Sciatic nerve (tissue), 2 donors: ENCODE measurements around the gene DHRS12. TPM values are rescaled to one million over a fixed set of nuclear protein-coding genes. Genes with fewer than 3 reads are reported as not detected.

ENCODE experiments used
- ATAC-seq: fragments of 200-7000 bp; cut with Tn5 transposase; one replicate; pipeline ENCODE4 v1.9.1; 2020; ENCODE audit warnings: mild to moderate bottlenecking, moderate library complexity
- DNase-seq: peaks from one replicate; pipeline ENCODE4 v3.0.0-alpha.2; 2020; ENCODE audit warnings: low spot score
- intact Hi-C: fragments of 100-400 bp; cut with DNase I; formaldehyde crosslinking; loops from one replicate; pipeline ENCODE4 v1.14.2; 2022
- total RNA-seq: library from RNA; stranded (reverse); fragmentation: NEBNext Ultra II Directional; extraction: Animal tissue kit (Norgen Biotek cat#: 25700); gene quantifications from one replicate; pipeline ENCODE4 v1.2.1, GENCODE V29; 2021
- donor health status: DM: no; HTN: no; CAD: no.
- donor health status: DM: no; HTN: no; CAD: no.

DHRS12 gene
- total RNA-seq, 1 donor from 2014 or later = 18.8 TPM

GRCh38 chr13:51814825-51815650 lies 11.1 kb upstream of the DHRS12 start:
- intact Hi-C loops = no loop called here
- DNase-seq (peak; percentile 74), ATAC-seq (peak; percentile 73)

- intact Hi-C loops = no loop called here
- no peak for DNase-seq
- no peak for ATAC-seq
Measured at GRCh38 chr13:51814071-51814470, 10.1 kb upstream of the DHRS12 start.

- DNase-seq = no peak
- peak; percentile 39 for ATAC-seq
- intact Hi-C loops = no loop called here
Measured at GRCh38 chr13:51811920-51812451, 8.0 kb upstream of the DHRS12 start.

- DNase-seq (no peak), ATAC-seq (no peak)
- intact Hi-C loops = no loop called here
Measured at GRCh38 chr13:51811046-51811445, 7.1 kb upstream of the DHRS12 start.

- DNase-seq (no peak), ATAC-seq (no peak)
- intact Hi-C loops = no loop called here
Measured at GRCh38 chr13:51808811-51809210, 4.8 kb upstream of the DHRS12 start.

- no peak for DNase-seq
- ATAC-seq = no peak
- intact Hi-C loops = no loop called here
Measured at GRCh38 chr13:51807041-51807440, 3.1 kb upstream of the DHRS12 start.

- no peak for DNase-seq
- no peak for ATAC-seq
- intact Hi-C loops = no loop called here
Measured at GRCh38 chr13:51806566-51806965, 2.6 kb upstream of the DHRS12 start.

- no peak for ATAC-seq
- intact Hi-C loops = no loop called here
- no peak for DNase-seq
Measured at GRCh38 chr13:51805925-51806324, 2.0 kb upstream of the DHRS12 start.

GRCh38 chr13:51805313-51805712 lies 1.4 kb upstream of the DHRS12 start:
- intact Hi-C loops = no loop called here
- DNase-seq = no peak
- no peak for ATAC-seq

GRCh38 chr13:51804295-51805172 lies 571 bp upstream of the DHRS12 start:
- ATAC-seq (peak; percentile 12), DNase-seq (peak; percentile 75)
- intact Hi-C loops = no loop called here

GRCh38 chr13:51802631-51803418 lies 1.1 kb downstream of the DHRS12 start:
- no peak for DNase-seq
- intact Hi-C loops = no loop called here
- peak; percentile 3 for ATAC-seq

GRCh38 chr13:51801631-51802099 lies 2.3 kb downstream of the DHRS12 start:
- ATAC-seq = peak; percentile 5
- intact Hi-C loops = no loop called here
- DNase-seq = peak; percentile 82

- ATAC-seq = no peak
- no peak for DNase-seq
- intact Hi-C loops = no loop called here
Measured at GRCh38 chr13:51800486-51800885, 3.5 kb downstream of the DHRS12 start.

- DNase-seq (no peak), ATAC-seq (no peak)
- intact Hi-C loops = no loop called here
Measured at GRCh38 chr13:51799261-51799660, 4.7 kb downstream of the DHRS12 start.

GRCh38 chr13:51797664-51798488 lies 6.1 kb downstream of the DHRS12 start:
- intact Hi-C loops = no loop called here
- no peak for DNase-seq
- peak; percentile 41 for ATAC-seq

GRCh38 chr13:51796546-51796945 lies 7.4 kb downstream of the DHRS12 start:
- no peak for ATAC-seq
- intact Hi-C loops = no loop called here
- DNase-seq = no peak

GRCh38 chr13:51795419-51795818 lies 8.5 kb downstream of the DHRS12 start:
- intact Hi-C loops = no loop called here
- ATAC-seq (no peak), DNase-seq (no peak)

GRCh38 chr13:51794964-51795363 lies 9.0 kb downstream of the DHRS12 start:
- DNase-seq (no peak), ATAC-seq (no peak)
- intact Hi-C loops = no loop called here
